SK-N-SH (cell line): ENCODE data around the gene DENND1C. TPM values are rescaled to one million over a fixed set of nuclear protein-coding genes. Genes with fewer than 3 reads are reported as not detected.

Source experiments
- CTCF ChIA-PET: fragments of 300-600, 350-600 bp; formaldehyde crosslinking; extraction: SDS; loops from one replicate; lab custom pipeline; 2021; lab: Yijun Ruan, JAX
- POLR2A ChIA-PET: fragments of 350-600 bp; sonication (Branson Sonifier 250); formaldehyde crosslinking; extraction: SDS; loops from one replicate; lab custom pipeline; 2020; ENCODE audit warnings: antibody characterized with exemption, inconsistent platforms; lab: Yijun Ruan, JAX
- DNase-seq: peaks from one replicate; pipeline ENCODE4 v3.0.0; 2012
- H2AFZ ChIP-seq: fragments of 200-600 bp; sonication (generic); 2 replicates; pipeline ENCODE4 v1.8.1; 2016; ENCODE audit warnings: antibody characterized with exemption, mild to moderate bottlenecking, low read depth
- H3F3A ChIP-seq: fragments of 200-600 bp; sonication (generic); replicated peaks from 2 replicates; pipeline ENCODE3; 2016; ENCODE audit warnings: antibody characterized with exemption, mild to moderate bottlenecking; ENCODE audit not compliant: insufficient read depth
- H3K27ac ChIP-seq, 2 experiments: fragments of 200-500 bp in 1 of 2; fragments of 200-600 bp in 1 of 2; sonication (Bioruptor generic) in 1 of 2; sonication (generic), shearing (Covaris generic) in 1 of 2; 2 replicates each; pipeline versions ENCODE4 v1.5.1 to v1.6.1; 2014 to 2016; ENCODE audit warnings: low read depth in 2 of 2, inconsistent platforms in 1 of 2, low read length in 1 of 2, mild to moderate bottlenecking in 1 of 2, mixed read lengths in 1 of 2
- H3K27me3 ChIP-seq: fragments of 200-600 bp; sonication (generic), shearing (Covaris generic); 2 replicates; pipeline ENCODE4 v1.6.1; 2016; ENCODE audit warnings: mixed run types; ENCODE audit not compliant: insufficient read depth
- H3K36me3 ChIP-seq, 2 experiments: fragments of 200-500 bp in 1 of 2; fragments of 200-600 bp in 1 of 2; sonication (Bioruptor generic) in 1 of 2; sonication (generic) in 1 of 2; replicated peaks in 1 of 2; 2 replicates each; pipeline versions ENCODE3 to v1.5.1; 2014 to 2016; ENCODE audit warnings: low read length in 1 of 2, mild to moderate bottlenecking in 1 of 2; ENCODE audit not compliant: insufficient read depth in 2 of 2, control insufficient read depth in 1 of 2
- H3K4me1 ChIP-seq, 2 experiments: fragments of 200-500 bp in 1 of 2; fragments of 200-600 bp in 1 of 2; sonication (Bioruptor generic) in 1 of 2; sonication (generic), shearing (Covaris generic) in 1 of 2; 2 replicates each; pipeline versions ENCODE4 v1.5.1 to v1.6.1; 2014 to 2016; ENCODE audit warnings: low read depth in 1 of 2, low read length in 1 of 2, mixed run types in 1 of 2; ENCODE audit not compliant: insufficient read depth in 2 of 2, control insufficient read depth in 1 of 2
- H3K4me2 ChIP-seq: fragments of 200-600 bp; sonication (generic), shearing (Covaris generic); 2 replicates; pipeline ENCODE4 v1.6.1; 2017; ENCODE audit warnings: mixed run types
- H3K4me3 ChIP-seq, 2 experiments: fragments of 200-500 bp in 1 of 2; fragments of 200-600 bp in 1 of 2; sonication (Bioruptor generic) in 1 of 2; sonication (generic), shearing (Covaris generic) in 1 of 2; 2 replicates each; pipeline versions ENCODE4 v1.5.1 to v1.8.1; 2014 to 2016; ENCODE audit warnings: low read depth in 2 of 2, inconsistent platforms in 1 of 2, low read length in 1 of 2, mild to moderate bottlenecking in 1 of 2, mixed read lengths in 1 of 2, moderate library complexity in 1 of 2
- H3K79me2 ChIP-seq: fragments of 200-600 bp; sonication (generic); 2 replicates; pipeline ENCODE4 v1.8.1; 2017; ENCODE audit warnings: mild to moderate bottlenecking; ENCODE audit not compliant: insufficient read depth
- H3K9ac ChIP-seq: fragments of 200-600 bp; sonication (generic); 2 replicates; pipeline ENCODE4 v1.6.1; 2017; ENCODE audit warnings: mixed run types
- H3K9me2 ChIP-seq: fragments of 200-600 bp; sonication (generic); 2 replicates; pipeline ENCODE4 v1.6.1; 2017; ENCODE audit warnings: mixed run types
- H3K9me3 ChIP-seq: fragments of 200-600 bp; sonication (generic); 2 replicates; pipeline ENCODE4 v1.6.1; 2017; ENCODE audit warnings: mixed run types, mild to moderate bottlenecking, moderate library complexity
- H4K20me1 ChIP-seq: fragments of 200-600 bp; sonication (generic); 2 replicates; pipeline ENCODE4 v1.6.1; 2017; ENCODE audit warnings: mild to moderate bottlenecking, mixed run types; ENCODE audit not compliant: insufficient read depth
- CHD2 ChIP-seq: fragments of 150-350 bp; IDR thresholded peaks from 2 replicates; pipeline ENCODE4 v1.6.1; 2018; ENCODE audit warnings: low read length; ENCODE audit not compliant: partially characterized antibody
- ELF1 ChIP-seq: IDR thresholded peaks from 2 replicates; pipeline ENCODE4 v1.4.0; 2012
- FOXJ3 ChIP-seq: sonication (generic); formaldehyde crosslinking; IDR thresholded peaks from 2 replicates; pipeline ENCODE4 v1.5.1; 2020; ENCODE audit warnings: mild to moderate bottlenecking, missing genetic modification reagents
- IRF3 ChIP-seq: fragments of 150-350 bp; IDR thresholded peaks from 2 replicates; pipeline ENCODE4 v1.6.1; 2016; ENCODE audit warnings: mild to moderate bottlenecking, low read depth, low read length
- JUND ChIP-seq: IDR thresholded peaks from 2 replicates; pipeline ENCODE4 v1.4.0; 2012
- MEF2A ChIP-seq: IDR thresholded peaks from 2 replicates; pipeline ENCODE4 v1.4.0; 2012; ENCODE audit warnings: low read depth, borderline replicate concordance
- NRF1 ChIP-seq: IDR thresholded peaks from 2 replicates; pipeline ENCODE4 v1.6.1; 2012; ENCODE audit warnings: low read depth, mild to moderate bottlenecking, low read length
- PBX3 ChIP-seq: IDR thresholded peaks from 2 replicates; pipeline ENCODE4; 2012
- SIN3A ChIP-seq: IDR thresholded peaks from 2 replicates; pipeline ENCODE4 v1.6.1; 2012; ENCODE audit warnings: low read depth, mild to moderate bottlenecking, low read length, moderate library complexity, borderline replicate concordance
- SMC3 ChIP-seq: IDR thresholded peaks from 2 replicates; pipeline ENCODE4 v1.6.1; 2012; ENCODE audit warnings: low read depth, low read length, improper control_type of control experiment
- TCF12 ChIP-seq: IDR thresholded peaks from 2 replicates; pipeline ENCODE4 v1.4.0; 2012
- YY1 ChIP-seq: IDR thresholded peaks from 2 replicates; pipeline ENCODE4 v1.4.0; 2012; ENCODE audit warnings: low read depth, mild to moderate bottlenecking
- ZBTB33 ChIP-seq: IDR thresholded peaks from 2 replicates; pipeline ENCODE4 v1.4.0; 2012; ENCODE audit warnings: low read depth, borderline replicate concordance
- WGBS: methylation state at CpG from one replicate; pipeline ENCODE4 v1.1.6; 2017; ENCODE audit warnings: low lambda C conversion rate; 5-methylcytosine and 5-hydroxymethylcytosine counted together
- polyA plus RNA-seq, 3 experiments: library from polyadenylated mRNA; depleted of rRNA; stranded (reverse); fragments of >200 nt; gene quantifications; 2 replicates each; pipeline ENCODE4 v1.2.3, GENCODE V29; 2012

Gene DENND1C
- polyA plus RNA-seq, 1 of the 3 experiments (the other 2 are of a cell fraction), result 0.05 TPM

- ChIA-PET POLR2A (no interaction called here), CTCF (no interaction called here)
- no peak overlapping the region for H2AFZ ChIP-seq
- WGBS, result 96% methylated on average over 13 of the region's 17 CpGs
- no peaks in the 10 kb centered on the region for H4K20me1 ChIP-seq
- H3K9me2 ChIP-seq, result no peaks in the 10 kb centered on the region
- peaks cover 0 to 9% of the 10 kb centered on the region in 2 experiments for H3K36me3 ChIP-seq
- H3K27me3 ChIP-seq, result no peaks in the 10 kb centered on the region
- H3K27ac ChIP-seq, result no peak overlapping the region
- no peak for DNase-seq
- no peaks in the 10 kb centered on the region for H3K79me2 ChIP-seq
- no peak overlapping the region for H3K9ac ChIP-seq
- TF ChIP-seq CHD2 (no peak), MEF2A (peak; percentile 55; the same call in 1 of the 2 replicates)
- H3K4me3 ChIP-seq, result peak overlapping the region in 1 of 2 experiments; percentile 84; a peak in 2 of 4 replicates
- no peaks in the 10 kb centered on the region for H3F3A ChIP-seq
- peak overlapping the region; percentile 96 for H3K4me2 ChIP-seq
- peaks cover 0 to 9% of the 10 kb centered on the region in 2 experiments; a peak in 1 of 4 replicates for H3K4me1 ChIP-seq
- H3K9me3 ChIP-seq, result no peaks in the 10 kb centered on the region
These were observed 23.5 kb downstream of the DENND1C start for GRCh38 chr19:6457958-6458694.

GRCh38 chr19:6455924-6456323 is 25.7 kb downstream of the DENND1C start:
- H3K4me2 ChIP-seq, result no peak overlapping the region
- H4K20me1 ChIP-seq, result no peaks in the 10 kb centered on the region
- no peaks in the 10 kb centered on the region for H3K27me3 ChIP-seq
- no peak for DNase-seq
- ChIA-PET CTCF (no interaction called here), POLR2A (interaction anchor here (0.7 kb wide), 1 partner anchor 12 kb away, joined by 3 read pairs; no protein-coding TSS in a partner anchor)
- H3K4me3 ChIP-seq, result no peak overlapping the region
- H3K27ac ChIP-seq, result no peak overlapping the region
- H2AFZ ChIP-seq, result no peak overlapping the region
- no peak overlapping the region for H3K9ac ChIP-seq
- peaks cover 0 to 9% of the 10 kb centered on the region in 2 experiments; a peak in 1 of 4 replicates for H3K4me1 ChIP-seq
- 87% methylated on average over 11 of the region's 15 CpGs for WGBS
- peaks cover 0 to 9% of the 10 kb centered on the region in 2 experiments for H3K36me3 ChIP-seq
- H3F3A ChIP-seq, result no peaks in the 10 kb centered on the region
- H3K79me2 ChIP-seq, result no peaks in the 10 kb centered on the region
- TF ChIP-seq NRF1 (no peak), FOXJ3 (CRISPR knock-in tag) (no peak), JUND (no peak), TCF12 (no peak)
- no peaks in the 10 kb centered on the region for H3K9me3 ChIP-seq
- no peaks in the 10 kb centered on the region for H3K9me2 ChIP-seq

GRCh38 chr19:6453951-6454565 is 27.5 kb downstream of the DENND1C start:
- Histone ChIP-seq H3K4me1 (peaks cover 0 to 9% of the 10 kb centered on the region in 2 experiments; a peak in 1 of 4 replicates), H3K9ac (no peak overlapping the region), H3F3A (no peaks in the 10 kb centered on the region), H3K36me3 (peaks cover 0 to 9% of the 10 kb centered on the region in 2 experiments), H3K9me3 (no peaks in the 10 kb centered on the region), H3K9me2 (no peaks in the 10 kb centered on the region), H3K79me2 (no peaks in the 10 kb centered on the region), H3K27ac (no peak overlapping the region)
- WGBS, result 100% methylated on average over 4 of the region's 11 CpGs
- no peak for DNase-seq
- CTCF ChIA-PET, result interaction anchor here (0.8 to 1.1 kb wide), 2 partner anchors 18 to 63 kb away, joined by 3 read pairs; no protein-coding TSS in a partner anchor
- TF ChIP-seq SMC3, result no peak
- TF ChIP-seq SIN3A, result no peak
- no peak for TF ChIP-seq MEF2A
- TF ChIP-seq CHD2, result no peak
- no peak for TF ChIP-seq ZBTB33
- TF ChIP-seq ELF1, result no peak
- no peak for TF ChIP-seq YY1
- TF ChIP-seq TCF12, result no peak
- TF ChIP-seq IRF3, result no peak
- no peak for TF ChIP-seq PBX3
- TF ChIP-seq, all 33 proteins: peak for 0
- Histone ChIP-seq H3K4me2 (no peak overlapping the region), H3K4me3 (no peak overlapping the region; a peak in 1 of 4 replicates), H4K20me1 (no peaks in the 10 kb centered on the region), H3K27me3 (no peaks in the 10 kb centered on the region), H2AFZ (no peak overlapping the region)
- POLR2A ChIA-PET, result no interaction called here
